IMR-90 (cell line): ENCODE results near the gene CBLN2. TPM values are rescaled to one million over a fixed set of nuclear protein-coding genes. Genes with fewer than 3 reads are reported as not detected.
A peak's percentile ranks its signal among the peaks of the same experiment; 100 is the strongest.

Experiments
- ATAC-seq: fragments of 200-7000 bp; cut with Tn5 transposase; 2 replicates; pipeline ENCODE4 v1.9.1; 2020; ENCODE audit warnings: low read depth, mild to moderate bottlenecking, moderate library complexity
- BruUV-seq: library from RNA; stranded (reverse); fragments of 400-500 nt; replicated peaks from 2 replicates; lab custom pipeline; 2021; lab: Mats Ljungman, UMichigan
- CTCF ChIA-PET: fragments of 300-600 bp; formaldehyde crosslinking; extraction: SDS; loops from one replicate; lab custom pipeline; 2021; ENCODE audit warnings: antibody characterized with exemption; lab: Yijun Ruan, JAX
- POLR2A ChIA-PET: fragments of 300-600 bp; sonication (Branson Sonifier 250); formaldehyde crosslinking; loops from one replicate; lab custom pipeline; 2022; ENCODE audit warnings: antibody characterized with exemption; ENCODE audit not compliant: unreplicated experiment; lab: Charles Lee
- DNase-seq: peaks from one replicate; pipeline ENCODE4 v3.0.0; 2013
- H2AFZ ChIP-seq: replicated peaks from 2 replicates; pipeline ENCODE3; 2013; ENCODE audit warnings: low read length, mild to moderate bottlenecking; ENCODE audit not compliant: poor library complexity
- H2AK5ac ChIP-seq: 2 replicates; pipeline ENCODE4 v1.6.1; 2013; ENCODE audit warnings: low read depth, low read length, inconsistent platforms
- H2AK9ac ChIP-seq: replicated peaks from 2 replicates; pipeline ENCODE3; 2013; ENCODE audit warnings: mild to moderate bottlenecking, low read depth, low read length, moderate library complexity; ENCODE audit not compliant: poor library complexity
- H2BK120ac ChIP-seq: 2 replicates; pipeline ENCODE4 v1.6.1; 2013; ENCODE audit warnings: low read depth, low read length, inconsistent platforms
- H2BK15ac ChIP-seq: 3 replicates; pipeline ENCODE4 v1.6.1; 2013; ENCODE audit warnings: low read depth, low read length, inconsistent platforms
- H2BK20ac ChIP-seq: 2 replicates; pipeline ENCODE4 v1.6.1; 2013; ENCODE audit warnings: low read depth, mild to moderate bottlenecking, inconsistent platforms, low read length, moderate library complexity
- H2BK5ac ChIP-seq: 2 replicates; pipeline ENCODE4 v1.6.1; 2013; ENCODE audit warnings: mild to moderate bottlenecking, low read depth, low read length, inconsistent platforms; ENCODE audit not compliant: poor library complexity, severe bottlenecking
- H3K14ac ChIP-seq: replicated peaks from 2 replicates; pipeline ENCODE4 v1.6.1; 2013; ENCODE audit warnings: low read depth, low read length, inconsistent platforms
- H3K18ac ChIP-seq: 2 replicates; pipeline ENCODE4 v1.6.1; 2013; ENCODE audit warnings: low read depth, low read length, control low read depth
- H3K23ac ChIP-seq: 2 replicates; pipeline ENCODE4 v1.6.1; 2013; ENCODE audit warnings: low read depth, low read length, inconsistent platforms
- H3K27ac ChIP-seq: 2 replicates; pipeline ENCODE4 v1.5.1; 2013; ENCODE audit warnings: mild to moderate bottlenecking, control low read depth, low read length; ENCODE audit not compliant: insufficient read depth
- H3K27me3 ChIP-seq: 2 replicates; pipeline ENCODE4 v1.6.1; 2013; ENCODE audit warnings: low read length; ENCODE audit not compliant: control insufficient read depth, insufficient read depth
- H3K36me3 ChIP-seq: 2 replicates; pipeline ENCODE4 v1.6.1; 2013; ENCODE audit warnings: low read length, mixed read lengths; ENCODE audit not compliant: control insufficient read depth, insufficient read depth
- H3K4ac ChIP-seq: 2 replicates; pipeline ENCODE4 v1.6.1; 2013; ENCODE audit warnings: low read depth, low read length, inconsistent platforms
- H3K4me1 ChIP-seq: 2 replicates; pipeline ENCODE4 v1.6.1; 2013; ENCODE audit warnings: low read length, mixed read lengths; ENCODE audit not compliant: control insufficient read depth, insufficient read depth
- H3K4me2 ChIP-seq: 2 replicates; pipeline ENCODE4 v1.6.1; 2013; ENCODE audit warnings: low read depth, mild to moderate bottlenecking, control low read depth, low read length, moderate library complexity
- H3K4me3 ChIP-seq: 2 replicates; pipeline ENCODE4 v1.5.1; 2013; ENCODE audit warnings: low read depth, mild to moderate bottlenecking, control low read depth, low read length, moderate library complexity; ENCODE audit not compliant: insufficient read depth
- H3K56ac ChIP-seq: 2 replicates; pipeline ENCODE4 v1.6.1; 2013; ENCODE audit warnings: low read length, inconsistent platforms; ENCODE audit not compliant: insufficient read depth; ENCODE audit errors: extremely low read depth
- H3K79me1 ChIP-seq, 2 experiments: 2 replicates each; pipeline ENCODE4 v1.6.1; 2013; ENCODE audit warnings: low read length in 2 of 2, inconsistent platforms in 1 of 2, low read depth in 1 of 2
- H3K9ac ChIP-seq: 2 replicates; pipeline ENCODE4 v1.6.1; 2013; ENCODE audit warnings: low read depth, low read length, control low read depth
- H3K9me1 ChIP-seq: 2 replicates; pipeline ENCODE4 v1.6.1; 2013; ENCODE audit warnings: low read length, inconsistent platforms; ENCODE audit not compliant: insufficient read depth
- H3K9me3 ChIP-seq: 2 replicates; pipeline ENCODE4 v1.6.1; 2013; ENCODE audit warnings: low read length; ENCODE audit not compliant: control insufficient read depth, insufficient read depth
- H4K20me1 ChIP-seq: 2 replicates; pipeline ENCODE4 v1.6.1; 2013; ENCODE audit warnings: low read length, inconsistent platforms; ENCODE audit not compliant: insufficient read depth
- H4K5ac ChIP-seq: 2 replicates; pipeline ENCODE4 v1.6.1; 2013; ENCODE audit warnings: mild to moderate bottlenecking, low read depth, low read length, control low read depth
- H4K8ac ChIP-seq, 2 experiments: 2 replicates each; pipeline ENCODE4 v1.6.1; 2013; ENCODE audit warnings: low read depth in 2 of 2, low read length in 2 of 2, control low read depth in 1 of 2, inconsistent platforms in 1 of 2
- H4K91ac ChIP-seq: 2 replicates; pipeline ENCODE4 v1.6.1; 2013; ENCODE audit warnings: low read depth, low read length, inconsistent platforms; ENCODE audit not compliant: insufficient read depth
- CTCF ChIP-seq: conservative IDR thresholded peaks from 2 replicates; pipeline ENCODE4 v1.5.1; 2012; ENCODE audit warnings: mild to moderate bottlenecking, low read depth, low read length, improper control_type of control experiment
- RCOR1 ChIP-seq: IDR thresholded peaks from 2 replicates; pipeline ENCODE4 v1.6.1; 2012; ENCODE audit warnings: mild to moderate bottlenecking, low read length, improper control_type of control experiment; ENCODE audit not compliant: insufficient replicate concordance
- WGBS, 2 experiments: methylation state at CpG; one replicate each; pipeline versions ENCODE4 v1.1.5 to v1.1.7; 2013; ENCODE audit warnings: missing lambda C conversion rate in 2 of 2; ENCODE audit not compliant: insufficient read length in 1 of 2; ENCODE audit errors: extremely low coverage in 2 of 2; 5-methylcytosine and 5-hydroxymethylcytosine counted together
- dilution Hi-C: fragments of 300-500 bp; cut with HindIII; formaldehyde crosslinking; loops from one replicate; pipeline ENCODE4 v1.14.3; 2018; ENCODE audit warnings: low sequenced_read_pairs; ENCODE audit not compliant: unreplicated experiment
- in situ Hi-C: fragments of 300-500 bp; cut with MboI; formaldehyde crosslinking; loops from 3 replicates; pipeline ENCODE4 v1.14.3; 2019; ENCODE audit warnings: low sequenced_read_pairs, inconsistent platforms, mixed read lengths
- intact Hi-C: fragments of 100-400 bp; cut with micrococcal nuclease; formaldehyde crosslinking; loops from 2 replicates; pipeline ENCODE4 v1.10.0; 2022
- polyA plus RNA-seq, 3 experiments: library from polyadenylated mRNA; depleted of rRNA; stranded (reverse); fragments of >200 nt; gene quantifications; 2 replicates each; pipeline ENCODE4 v1.2.3, GENCODE V29; 2012; ENCODE audit warnings: low replicate concordance in 1 of 3
- total RNA-seq: library from RNA; depleted of rRNA; stranded (reverse); fragments of >200 nt; gene quantifications from 2 replicates; pipeline ENCODE4 v1.2.3, GENCODE V29; 2012

Gene CBLN2
- total and polyA plus RNA-seq, 2 of the 4 experiments (the other 2 are of a cell fraction): not detected

- H3K4ac ChIP-seq: no peak overlapping the region
- ChIA-PET CTCF (interaction anchor here (0.9 to 1.7 kb wide), 3 partner anchors 9 to 211 kb away, joined by 3 to 4 read pairs (median 4); no protein-coding TSS in a partner anchor), POLR2A (no interaction called here)
- WGBS, 2 experiments: no CpG with 5 or more reads among the region's 1 CpG
- no peak overlapping the region for H2AFZ ChIP-seq
- H2BK15ac ChIP-seq: no peak overlapping the region
- H3K56ac ChIP-seq: no peak overlapping the region
- no peak overlapping the region for H3K14ac ChIP-seq
- no peak overlapping the region for H2AK5ac ChIP-seq
- no peak overlapping the region for H3K27ac ChIP-seq
- ATAC-seq (no peak), DNase-seq (no peak)
- no peak overlapping the region for H2BK120ac ChIP-seq
- no peak overlapping the region for H3K9ac ChIP-seq
- no peaks in the 10 kb centered on the region for H3K36me3 ChIP-seq
- H3K4me1 ChIP-seq: no peaks in the 10 kb centered on the region
- H2AK9ac ChIP-seq: no peak overlapping the region
- peaks cover 3% of the 10 kb centered on the region; the same call in 1 of the 2 replicates for H3K9me3 ChIP-seq
- no peak overlapping the region for H3K4me2 ChIP-seq
- no peak overlapping the region for H4K91ac ChIP-seq
- H3K9me1 ChIP-seq: no peaks in the 10 kb centered on the region
- H3K27me3 ChIP-seq: no peaks in the 10 kb centered on the region
- TF ChIP-seq CTCF (peak; percentile 13; the same call in 1 of the 2 replicates), RCOR1 (no peak)
- in situ Hi-C loops: no loop called here
- H4K5ac ChIP-seq: no peak overlapping the region
- no peak overlapping the region for H3K18ac ChIP-seq
- H2BK5ac ChIP-seq: no peak overlapping the region
- H3K79me1 ChIP-seq: no peaks in the 10 kb centered on the region
- H4K8ac ChIP-seq: no peak overlapping the region
- intact Hi-C loops: no loop called here
- no peak overlapping the region for H3K4me3 ChIP-seq
- no TSS peak for BruUV-seq
- H3K23ac ChIP-seq: no peak overlapping the region
- H2BK20ac ChIP-seq: no peak overlapping the region
- no peaks in the 10 kb centered on the region for H4K20me1 ChIP-seq
- dilution Hi-C loops: no loop called here
Measured at GRCh38 chr18:72530622-72531021, 13.5 kb downstream of the CBLN2 start.
